ENCODE measurements around the gene MORN1.

DNA sequence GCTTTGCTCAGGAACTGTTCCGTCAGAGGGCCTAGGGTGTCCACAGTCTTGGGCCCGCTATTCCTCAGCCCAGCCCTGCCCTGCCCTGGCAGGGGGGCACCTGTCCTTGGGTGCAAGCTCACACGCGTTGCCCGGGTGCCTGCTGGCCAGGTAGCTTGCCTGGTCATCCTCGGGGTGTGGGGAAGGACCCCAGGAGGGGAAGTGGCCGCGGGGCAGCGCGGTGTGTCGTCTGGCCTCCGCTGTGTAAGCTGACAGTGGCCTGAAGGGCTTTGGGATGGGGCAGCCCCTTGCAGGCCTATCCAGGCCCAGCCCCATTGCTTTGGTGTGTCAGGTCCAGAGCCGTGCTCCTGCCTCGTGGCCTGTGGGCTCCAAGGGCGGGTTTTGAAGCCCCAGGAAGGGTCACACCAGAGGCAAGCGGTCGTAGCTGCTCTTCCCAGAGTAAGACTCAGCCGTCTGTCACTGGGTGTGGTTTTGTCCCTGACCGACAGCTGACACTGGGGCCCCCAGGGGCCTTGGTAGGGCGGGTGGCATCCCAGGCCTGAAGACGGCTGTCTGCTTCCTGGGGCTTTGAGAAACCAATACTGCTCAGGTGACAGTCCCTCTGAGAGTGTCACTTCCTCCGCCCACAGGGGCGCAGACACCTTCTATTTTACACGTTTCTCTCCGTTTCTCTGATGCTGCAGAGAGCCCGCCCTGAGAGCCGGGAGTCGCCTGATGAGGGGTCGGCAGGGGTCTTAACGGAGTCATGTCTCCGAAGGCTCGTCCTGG is 91.2 kb downstream of the MORN1 start:
- TF ChIP-seq, protein P1, sequence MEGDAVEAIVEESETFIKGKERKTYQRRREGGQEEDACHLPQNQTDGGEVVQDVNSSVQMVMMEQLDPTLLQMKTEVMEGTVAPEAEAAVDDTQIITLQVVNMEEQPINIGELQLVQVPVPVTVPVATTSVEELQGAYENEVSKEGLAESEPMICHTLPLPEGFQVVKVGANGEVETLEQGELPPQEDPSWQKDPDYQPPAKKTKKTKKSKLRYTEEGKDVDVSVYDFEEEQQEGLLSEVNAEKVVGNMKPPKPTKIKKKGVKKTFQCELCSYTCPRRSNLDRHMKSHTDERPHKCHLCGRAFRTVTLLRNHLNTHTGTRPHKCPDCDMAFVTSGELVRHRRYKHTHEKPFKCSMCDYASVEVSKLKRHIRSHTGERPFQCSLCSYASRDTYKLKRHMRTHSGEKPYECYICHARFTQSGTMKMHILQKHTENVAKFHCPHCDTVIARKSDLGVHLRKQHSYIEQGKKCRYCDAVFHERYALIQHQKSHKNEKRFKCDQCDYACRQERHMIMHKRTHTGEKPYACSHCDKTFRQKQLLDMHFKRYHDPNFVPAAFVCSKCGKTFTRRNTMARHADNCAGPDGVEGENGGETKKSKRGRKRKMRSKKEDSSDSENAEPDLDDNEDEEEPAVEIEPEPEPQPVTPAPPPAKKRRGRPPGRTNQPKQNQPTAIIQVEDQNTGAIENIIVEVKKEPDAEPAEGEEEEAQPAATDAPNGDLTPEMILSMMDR (conservative IDR thresholded peaks at IDR 0.05; ENCODE audit: low read depth in 2 of 2), result no peak
- TF ChIP-seq EZH2phosphoT487 (IDR thresholded peaks at IDR 0.05; ENCODE audit: unreplicated experiment) (no peak), CREB1 (CRISPR knock-in tag; IDR thresholded peaks at IDR 0.05; ENCODE audit: low read depth) (no peak), JUNB (IDR thresholded peaks at IDR 0.05; ENCODE audit: unreplicated experiment) (no peak), EZH2 (IDR thresholded peaks at IDR 0.05; ENCODE audit: low read depth, unreplicated experiment) (no peak), STAT1 (IDR thresholded peaks at IDR 0.05; ENCODE audit: unreplicated experiment) (no peak), POLR2AphosphoS5 (IDR thresholded peaks at IDR 0.05; ENCODE audit: low read depth) (no peak)

Data from GM23338 (cell line).